IMR-90 (cell line): ENCODE results near the gene MTA3. TPM values are rescaled to one million over a fixed set of nuclear protein-coding genes. Genes with fewer than 3 reads are reported as not detected.

Experiments used
- ATAC-seq: fragments of 200-7000 bp; cut with Tn5 transposase; 2 replicates; pipeline ENCODE4 v1.9.1; 2020; ENCODE audit warnings: low read depth, mild to moderate bottlenecking, moderate library complexity
- BruUV-seq: library from RNA; stranded (reverse); fragments of 400-500 nt; replicated peaks from 2 replicates; lab custom pipeline; 2021; lab: Mats Ljungman, UMichigan
- CTCF ChIA-PET: fragments of 300-600 bp; formaldehyde crosslinking; extraction: SDS; loops from one replicate; lab custom pipeline; 2021; ENCODE audit warnings: antibody characterized with exemption; lab: Yijun Ruan, JAX
- POLR2A ChIA-PET: fragments of 300-600 bp; sonication (Branson Sonifier 250); formaldehyde crosslinking; loops from one replicate; lab custom pipeline; 2022; ENCODE audit warnings: antibody characterized with exemption; ENCODE audit not compliant: unreplicated experiment; lab: Charles Lee
- DNase-seq: peaks from one replicate; pipeline ENCODE4 v3.0.0; 2013
- H2AFZ ChIP-seq: replicated peaks from 2 replicates; pipeline ENCODE3; 2013; ENCODE audit warnings: low read length, mild to moderate bottlenecking; ENCODE audit not compliant: poor library complexity
- H2AK5ac ChIP-seq: 2 replicates; pipeline ENCODE4 v1.6.1; 2013; ENCODE audit warnings: low read depth, low read length, inconsistent platforms
- H2AK9ac ChIP-seq: replicated peaks from 2 replicates; pipeline ENCODE3; 2013; ENCODE audit warnings: mild to moderate bottlenecking, low read depth, low read length, moderate library complexity; ENCODE audit not compliant: poor library complexity
- H2BK120ac ChIP-seq: 2 replicates; pipeline ENCODE4 v1.6.1; 2013; ENCODE audit warnings: low read depth, low read length, inconsistent platforms
- H2BK15ac ChIP-seq: 3 replicates; pipeline ENCODE4 v1.6.1; 2013; ENCODE audit warnings: low read depth, low read length, inconsistent platforms
- H2BK20ac ChIP-seq: 2 replicates; pipeline ENCODE4 v1.6.1; 2013; ENCODE audit warnings: low read depth, mild to moderate bottlenecking, inconsistent platforms, low read length, moderate library complexity
- H2BK5ac ChIP-seq: 2 replicates; pipeline ENCODE4 v1.6.1; 2013; ENCODE audit warnings: mild to moderate bottlenecking, low read depth, low read length, inconsistent platforms; ENCODE audit not compliant: poor library complexity, severe bottlenecking
- H3K14ac ChIP-seq: replicated peaks from 2 replicates; pipeline ENCODE4 v1.6.1; 2013; ENCODE audit warnings: low read depth, low read length, inconsistent platforms
- H3K18ac ChIP-seq: 2 replicates; pipeline ENCODE4 v1.6.1; 2013; ENCODE audit warnings: low read depth, low read length, control low read depth
- H3K23ac ChIP-seq: 2 replicates; pipeline ENCODE4 v1.6.1; 2013; ENCODE audit warnings: low read depth, low read length, inconsistent platforms
- H3K27ac ChIP-seq: 2 replicates; pipeline ENCODE4 v1.5.1; 2013; ENCODE audit warnings: mild to moderate bottlenecking, control low read depth, low read length; ENCODE audit not compliant: insufficient read depth
- H3K27me3 ChIP-seq: 2 replicates; pipeline ENCODE4 v1.6.1; 2013; ENCODE audit warnings: low read length; ENCODE audit not compliant: control insufficient read depth, insufficient read depth
- H3K36me3 ChIP-seq: 2 replicates; pipeline ENCODE4 v1.6.1; 2013; ENCODE audit warnings: low read length, mixed read lengths; ENCODE audit not compliant: control insufficient read depth, insufficient read depth
- H3K4ac ChIP-seq: 2 replicates; pipeline ENCODE4 v1.6.1; 2013; ENCODE audit warnings: low read depth, low read length, inconsistent platforms
- H3K4me1 ChIP-seq: 2 replicates; pipeline ENCODE4 v1.6.1; 2013; ENCODE audit warnings: low read length, mixed read lengths; ENCODE audit not compliant: control insufficient read depth, insufficient read depth
- H3K4me2 ChIP-seq: 2 replicates; pipeline ENCODE4 v1.6.1; 2013; ENCODE audit warnings: low read depth, mild to moderate bottlenecking, control low read depth, low read length, moderate library complexity
- H3K4me3 ChIP-seq: 2 replicates; pipeline ENCODE4 v1.5.1; 2013; ENCODE audit warnings: low read depth, mild to moderate bottlenecking, control low read depth, low read length, moderate library complexity; ENCODE audit not compliant: insufficient read depth
- H3K56ac ChIP-seq: 2 replicates; pipeline ENCODE4 v1.6.1; 2013; ENCODE audit warnings: low read length, inconsistent platforms; ENCODE audit not compliant: insufficient read depth; ENCODE audit errors: extremely low read depth
- H3K79me1 ChIP-seq, 2 experiments: 2 replicates each; pipeline ENCODE4 v1.6.1; 2013; ENCODE audit warnings: low read length in 2 of 2, inconsistent platforms in 1 of 2, low read depth in 1 of 2
- H3K9ac ChIP-seq: 2 replicates; pipeline ENCODE4 v1.6.1; 2013; ENCODE audit warnings: low read depth, low read length, control low read depth
- H3K9me1 ChIP-seq: 2 replicates; pipeline ENCODE4 v1.6.1; 2013; ENCODE audit warnings: low read length, inconsistent platforms; ENCODE audit not compliant: insufficient read depth
- H3K9me3 ChIP-seq: 2 replicates; pipeline ENCODE4 v1.6.1; 2013; ENCODE audit warnings: low read length; ENCODE audit not compliant: control insufficient read depth, insufficient read depth
- H4K20me1 ChIP-seq: 2 replicates; pipeline ENCODE4 v1.6.1; 2013; ENCODE audit warnings: low read length, inconsistent platforms; ENCODE audit not compliant: insufficient read depth
- H4K5ac ChIP-seq: 2 replicates; pipeline ENCODE4 v1.6.1; 2013; ENCODE audit warnings: mild to moderate bottlenecking, low read depth, low read length, control low read depth
- H4K8ac ChIP-seq, 2 experiments: 2 replicates each; pipeline ENCODE4 v1.6.1; 2013; ENCODE audit warnings: low read depth in 2 of 2, low read length in 2 of 2, control low read depth in 1 of 2, inconsistent platforms in 1 of 2
- H4K91ac ChIP-seq: 2 replicates; pipeline ENCODE4 v1.6.1; 2013; ENCODE audit warnings: low read depth, low read length, inconsistent platforms; ENCODE audit not compliant: insufficient read depth
- CEBPB ChIP-seq: IDR thresholded peaks from 2 replicates; pipeline ENCODE4 v1.6.1; 2012; ENCODE audit warnings: low read depth, low read length, improper control_type of control experiment
- FOS ChIP-seq: fragments of 150-350 bp; IDR thresholded peaks from 2 replicates; pipeline ENCODE4 v1.6.1; 2016; ENCODE audit warnings: low read depth, low read length
- MAFK ChIP-seq: IDR thresholded peaks from 2 replicates; pipeline ENCODE4 v1.6.1; 2012; ENCODE audit warnings: low read depth, low read length, improper control_type of control experiment
- MXI1 ChIP-seq: IDR thresholded peaks from 2 replicates; pipeline ENCODE4 v1.6.1; 2012; ENCODE audit warnings: low read depth, mild to moderate bottlenecking, low read length, moderate library complexity, borderline replicate concordance
- RCOR1 ChIP-seq: IDR thresholded peaks from 2 replicates; pipeline ENCODE4 v1.6.1; 2012; ENCODE audit warnings: mild to moderate bottlenecking, low read length, improper control_type of control experiment; ENCODE audit not compliant: insufficient replicate concordance
- SMC3 ChIP-seq: fragments of 150-350 bp; IDR thresholded peaks from 2 replicates; pipeline ENCODE4 v1.6.1; 2016; ENCODE audit warnings: low read depth, mild to moderate bottlenecking, antibody characterized with exemption, low read length, moderate library complexity
- WGBS, 2 experiments: methylation state at CpG; one replicate each; pipeline versions ENCODE4 v1.1.5 to v1.1.7; 2013; ENCODE audit warnings: missing lambda C conversion rate in 2 of 2; ENCODE audit not compliant: insufficient read length in 1 of 2; ENCODE audit errors: extremely low coverage in 2 of 2; 5-methylcytosine and 5-hydroxymethylcytosine counted together
- dilution Hi-C: fragments of 300-500 bp; cut with HindIII; formaldehyde crosslinking; loops from one replicate; pipeline ENCODE4 v1.14.3; 2018; ENCODE audit warnings: low sequenced_read_pairs; ENCODE audit not compliant: unreplicated experiment
- in situ Hi-C: fragments of 300-500 bp; cut with MboI; formaldehyde crosslinking; loops from 3 replicates; pipeline ENCODE4 v1.14.3; 2019; ENCODE audit warnings: low sequenced_read_pairs, inconsistent platforms, mixed read lengths
- intact Hi-C: fragments of 100-400 bp; cut with micrococcal nuclease; formaldehyde crosslinking; loops from 2 replicates; pipeline ENCODE4 v1.10.0; 2022
- polyA plus RNA-seq, 3 experiments: library from polyadenylated mRNA; depleted of rRNA; stranded (reverse); fragments of >200 nt; gene quantifications; 2 replicates each; pipeline ENCODE4 v1.2.3, GENCODE V29; 2012; ENCODE audit warnings: low replicate concordance in 1 of 3
- total RNA-seq: library from RNA; depleted of rRNA; stranded (reverse); fragments of >200 nt; gene quantifications from 2 replicates; pipeline ENCODE4 v1.2.3, GENCODE V29; 2012
- TF ChIP-seq, protein P1 (sequence below): fragments of 150-350 bp; IDR thresholded peaks from 2 replicates; pipeline ENCODE4 v1.6.1; 2016; ENCODE audit warnings: low read depth, mild to moderate bottlenecking, low read length, moderate library complexity, borderline replicate concordance

Gene MTA3
- total and polyA plus RNA-seq, 2 of the 4 experiments (the other 2 are of a cell fraction) = 31.9 to 34.3 TPM

DNA sequence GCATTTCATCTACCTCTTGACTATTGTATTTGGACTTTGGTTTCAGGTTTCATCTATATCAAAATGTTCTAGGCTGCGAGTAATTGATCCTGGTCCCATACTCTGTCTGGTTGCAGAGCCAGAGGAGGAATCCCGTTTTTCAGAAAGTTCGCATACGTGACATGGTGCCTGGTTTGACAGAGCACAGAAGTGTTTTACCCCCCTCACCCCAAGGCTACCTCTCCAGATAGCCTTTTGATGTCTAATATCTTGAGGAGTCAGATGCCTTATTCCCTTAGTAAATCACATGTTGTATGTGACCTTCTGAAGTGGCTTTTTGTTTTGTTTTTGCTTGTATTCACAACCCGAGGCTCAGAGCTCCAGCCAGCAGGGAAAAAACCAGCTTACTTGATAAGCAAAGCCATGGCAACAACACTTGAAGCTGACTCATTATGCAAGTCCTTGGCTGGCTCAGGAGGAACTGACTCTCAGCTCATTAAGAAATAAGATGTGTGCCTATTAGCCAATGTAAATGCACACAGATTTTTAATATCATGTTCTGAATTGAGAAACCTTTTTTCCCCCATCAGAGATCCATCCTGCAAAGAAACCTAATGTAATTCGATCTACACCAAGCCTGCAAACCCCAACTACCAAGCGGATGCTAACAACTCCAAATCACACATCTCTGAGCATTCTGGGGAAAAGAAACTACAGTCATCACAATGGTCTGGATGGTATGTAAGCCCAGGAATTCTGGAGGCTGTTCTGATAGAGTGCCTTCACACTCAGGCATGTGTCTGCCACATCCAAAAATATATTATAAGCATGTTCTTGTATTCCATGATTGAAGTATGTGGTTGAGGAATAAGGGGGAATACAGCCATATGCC, 154.1 kb downstream of the MTA3 start:
- no TSS peak for BruUV-seq
- Histone ChIP-seq H2AK9ac (no peak overlapping the region), H2BK120ac (no peak overlapping the region), H2AFZ (no peak overlapping the region), H3K27me3 (no peaks in the 10 kb centered on the region), H3K9ac (no peak overlapping the region), H2BK20ac (no peak overlapping the region), H2BK15ac (no peak overlapping the region), H2BK5ac (no peak overlapping the region), H3K9me1 (peaks cover 3% of the 10 kb centered on the region; the same call in 1 of the 2 replicates), H3K18ac (no peak overlapping the region), H4K91ac (no peak overlapping the region), H3K23ac (no peak overlapping the region), H4K5ac (no peak overlapping the region), H3K36me3 (no peaks in the 10 kb centered on the region), H3K4me1 (0 out of 2 replicates have a peak, but pooled peaks cover 2% of the 10 kb centered on the region), H3K4me2 (peak overlapping the region; percentile 30), H3K27ac (no peak overlapping the region), H3K56ac (no peak overlapping the region), H2AK5ac (no peak overlapping the region), H4K8ac (no peak overlapping the region), H3K9me3 (no peaks in the 10 kb centered on the region), H3K14ac (peak overlapping the region; percentile 33; the same call in 1 of the 2 replicates), H3K4ac (no peak overlapping the region), H3K79me1 (no peaks in the 10 kb centered on the region), H3K4me3 (no peak overlapping the region), H4K20me1 (no peaks in the 10 kb centered on the region)
- ChIA-PET CTCF (no interaction called here), POLR2A (no interaction called here)
- TF ChIP-seq, protein P1, sequence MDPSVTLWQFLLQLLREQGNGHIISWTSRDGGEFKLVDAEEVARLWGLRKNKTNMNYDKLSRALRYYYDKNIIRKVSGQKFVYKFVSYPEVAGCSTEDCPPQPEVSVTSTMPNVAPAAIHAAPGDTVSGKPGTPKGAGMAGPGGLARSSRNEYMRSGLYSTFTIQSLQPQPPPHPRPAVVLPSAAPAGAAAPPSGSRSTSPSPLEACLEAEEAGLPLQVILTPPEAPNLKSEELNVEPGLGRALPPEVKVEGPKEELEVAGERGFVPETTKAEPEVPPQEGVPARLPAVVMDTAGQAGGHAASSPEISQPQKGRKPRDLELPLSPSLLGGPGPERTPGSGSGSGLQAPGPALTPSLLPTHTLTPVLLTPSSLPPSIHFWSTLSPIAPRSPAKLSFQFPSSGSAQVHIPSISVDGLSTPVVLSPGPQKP = no peak
- TF ChIP-seq SMC3 (no peak), MAFK (no peak), CEBPB (peak; percentile 79), MXI1 (no peak), RCOR1 (no peak), FOS (0 out of 2 replicates have a peak, but pooled peaks have one; percentile 39)
- peak; percentile 89 for DNase-seq
- ATAC-seq = peak; percentile 92
- in situ Hi-C loops (no loop called here), dilution Hi-C loops (no loop called here), intact Hi-C loops (no loop called here)
- no CpG with 5 or more reads among the region's 7 CpGs for WGBS, 2 experiments
